ENCODE measurements around the gene CDH18. TPM values are rescaled to one million over a fixed set of nuclear protein-coding genes. Genes with fewer than 3 reads are reported as not detected.

CDH18 gene
- total and polyA plus RNA-seq, 8 donors: 0.58 to 1.9 (median 1.1) TPM; not detected in 2

- Histone ChIP-seq H3K4me1 (no peaks in the 10 kb centered on the region), H3K9me3 (no peaks in the 10 kb centered on the region), H3K4me3 (no peak overlapping the region), H3K36me3 (no peaks in the 10 kb centered on the region), H3K27me3 (no peaks in the 10 kb centered on the region), H3K27ac (no peak overlapping the region)
- DNase-seq (no peak), ATAC-seq (no peak)
- TF ChIP-seq CTCF (IDR thresholded peaks at IDR 0.05): no peak
- intact Hi-C loops (cut with DNase I): no loop called here
Measured at GRCh38 chr5:19584131-19584530, 403.9 kb downstream of the CDH18 start.

GRCh38 chr5:19577882-19578281 is 410.1 kb downstream of the CDH18 start:
- Histone ChIP-seq H3K4me1 (no peaks in the 10 kb centered on the region), H3K27me3 (no peaks in the 10 kb centered on the region), H3K36me3 (no peaks in the 10 kb centered on the region), H3K4me3 (no peak overlapping the region), H3K27ac (no peak overlapping the region), H3K9me3 (no peaks in the 10 kb centered on the region)
- no peak for ATAC-seq
- no peak for TF ChIP-seq CTCF (IDR thresholded peaks at IDR 0.05)
- intact Hi-C loops (cut with DNase I): no loop called here
- no peak for DNase-seq

- no peaks in the 10 kb centered on the region for H3K4me1 ChIP-seq
- DNase-seq: no peak
- no peak overlapping the region for H3K4me3 ChIP-seq
- no peak overlapping the region for H3K27ac ChIP-seq
- no peak for TF ChIP-seq CTCF (IDR thresholded peaks at IDR 0.05)
- no peaks in the 10 kb centered on the region for H3K27me3 ChIP-seq
- no peaks in the 10 kb centered on the region for H3K36me3 ChIP-seq
- intact Hi-C loops (cut with DNase I): no loop called here
- no peak for ATAC-seq
- H3K9me3 ChIP-seq: peaks cover 0 to 7% of the 10 kb centered on the region in 2 donors
Measured at GRCh38 chr5:19568004-19568403, 420.0 kb downstream of the CDH18 start.

GRCh38 chr5:19565466-19565865 is 422.5 kb downstream of the CDH18 start:
- H3K4me1 ChIP-seq: no peaks in the 10 kb centered on the region
- no peak for TF ChIP-seq CTCF (IDR thresholded peaks at IDR 0.05)
- no peak overlapping the region for H3K4me3 ChIP-seq
- intact Hi-C loops (cut with DNase I): no loop called here
- no peak for ATAC-seq
- DNase-seq: no peak
- H3K27ac ChIP-seq: no peak overlapping the region
- H3K9me3 ChIP-seq: peaks cover 0 to 7% of the 10 kb centered on the region in 2 donors
- no peaks in the 10 kb centered on the region for H3K27me3 ChIP-seq
- no peaks in the 10 kb centered on the region for H3K36me3 ChIP-seq

- Histone ChIP-seq H3K4me1 (no peaks in the 10 kb centered on the region), H3K27me3 (no peaks in the 10 kb centered on the region), H3K9me3 (peaks cover 0 to 7% of the 10 kb centered on the region in 2 donors), H3K4me3 (no peak overlapping the region), H3K36me3 (no peaks in the 10 kb centered on the region), H3K27ac (no peak overlapping the region)
- intact Hi-C loops (cut with DNase I): no loop called here
- TF ChIP-seq CTCF (IDR thresholded peaks at IDR 0.05): no peak
- DNase-seq (no peak), ATAC-seq (no peak)
Measured at GRCh38 chr5:19564036-19564435, 424.0 kb downstream of the CDH18 start.

Measured in left lung (tissue), 10 donors.